ENCODE data around the gene SHD. TPM values are rescaled to one million over a fixed set of nuclear protein-coding genes. Genes with fewer than 3 reads are reported as not detected.
A peak's percentile ranks its signal among the peaks of the same experiment; 100 is the strongest.
"Not testable (repeated sequence)": the region's sequence is repeated elsewhere in the genome, so short reads cannot be mapped to it uniquely, and the experiment has no call there.

The SHD gene
- total RNA-seq, 2 experiments from 2014 or later, result not detected

GRCh38 chr19:4256563-4256962 is 22.5 kb upstream of the SHD start:
- peaks cover 56% of the 10 kb centered on the region for H3K36me3 Mint-ChIP-seq
- H3K9me3 Mint-ChIP-seq, result no peaks in the 10 kb centered on the region
- DNase-seq, result no peak
- no peaks in the 10 kb centered on the region for H3K27me3 Mint-ChIP-seq
- H3K4me3 Mint-ChIP-seq, result no peak overlapping the region
- no peak overlapping the region for H3K27ac Mint-ChIP-seq
- H3K4me1 Mint-ChIP-seq, result no peaks in the 10 kb centered on the region

GRCh38 chr19:4257025-4257424 is 22.0 kb upstream of the SHD start:
- Mint-ChIP-seq H3K9me3 (no peaks in the 10 kb centered on the region), H3K27ac (no peak overlapping the region), H3K27me3 (no peaks in the 10 kb centered on the region), H3K4me1 (no peaks in the 10 kb centered on the region), H3K4me3 (no peak overlapping the region), H3K36me3 (peaks cover 52% of the 10 kb centered on the region)
- no peak for DNase-seq

- DNase-seq, result no peak
- Mint-ChIP-seq H3K27me3 (no peaks in the 10 kb centered on the region), H3K4me1 (no peaks in the 10 kb centered on the region), H3K4me3 (no peak overlapping the region), H3K9me3 (no peaks in the 10 kb centered on the region), H3K27ac (no peak overlapping the region), H3K36me3 (peaks cover 44% of the 10 kb centered on the region)
These were observed 20.9 kb upstream of the SHD start for GRCh38 chr19:4258181-4258580.

- H3K4me1 Mint-ChIP-seq, result peaks cover 13% of the 10 kb centered on the region
- DNase-seq, result no peak
- H3K27ac Mint-ChIP-seq, result no peak overlapping the region
- H3K27me3 Mint-ChIP-seq, result no peaks in the 10 kb centered on the region
- H3K9me3 Mint-ChIP-seq, result no peaks in the 10 kb centered on the region
- H3K36me3 Mint-ChIP-seq, result peaks cover 37% of the 10 kb centered on the region
- no peak overlapping the region for H3K4me3 Mint-ChIP-seq
These were observed 18.4 kb upstream of the SHD start for GRCh38 chr19:4260613-4261191.

GRCh38 chr19:4264812-4265211 is 14.3 kb upstream of the SHD start:
- H3K36me3 Mint-ChIP-seq, result peaks cover 36% of the 10 kb centered on the region
- H3K4me3 Mint-ChIP-seq, result no peak overlapping the region
- H3K27ac Mint-ChIP-seq, result peak overlapping the region; percentile 67
- no peak for DNase-seq
- no peaks in the 10 kb centered on the region for H3K9me3 Mint-ChIP-seq
- H3K27me3 Mint-ChIP-seq, result no peaks in the 10 kb centered on the region
- H3K4me1 Mint-ChIP-seq, result peaks cover 21% of the 10 kb centered on the region

GRCh38 chr19:4266253-4267000 is 12.6 kb upstream of the SHD start:
- Mint-ChIP-seq H3K36me3 (peaks cover 35% of the 10 kb centered on the region), H3K4me3 (no peak overlapping the region), H3K27me3 (no peaks in the 10 kb centered on the region), H3K4me1 (peaks cover 21% of the 10 kb centered on the region), H3K9me3 (no peaks in the 10 kb centered on the region), H3K27ac (no peak overlapping the region)
- no peak for DNase-seq

GRCh38 chr19:4267101-4267900 is 11.8 kb upstream of the SHD start:
- Mint-ChIP-seq H3K27ac (no peak overlapping the region), H3K36me3 (peaks cover 44% of the 10 kb centered on the region), H3K9me3 (no peaks in the 10 kb centered on the region), H3K27me3 (no peaks in the 10 kb centered on the region), H3K4me1 (peaks cover 21% of the 10 kb centered on the region), H3K4me3 (no peak overlapping the region)
- DNase-seq, result peak; percentile 53

GRCh38 chr19:4267901-4268815 is 10.9 kb upstream of the SHD start:
- Mint-ChIP-seq H3K4me1 (peaks cover 21% of the 10 kb centered on the region), H3K4me3 (no peak overlapping the region), H3K9me3 (no peaks in the 10 kb centered on the region), H3K36me3 (peaks cover 43% of the 10 kb centered on the region), H3K27ac (no peak overlapping the region), H3K27me3 (no peaks in the 10 kb centered on the region)
- no peak for DNase-seq

- Mint-ChIP-seq H3K4me3 (no peak overlapping the region), H3K36me3 (peaks cover 35% of the 10 kb centered on the region), H3K9me3 (no peaks in the 10 kb centered on the region), H3K4me1 (peaks cover 19% of the 10 kb centered on the region), H3K27me3 (no peaks in the 10 kb centered on the region), H3K27ac (no peak overlapping the region)
- DNase-seq, result no peak
These were observed 10.1 kb upstream of the SHD start for GRCh38 chr19:4268816-4269430.

GRCh38 chr19:4272894-4273293 is 6.2 kb upstream of the SHD start:
- Mint-ChIP-seq H3K4me1 (no peaks in the 10 kb centered on the region), H3K4me3 (no peak overlapping the region), H3K36me3 (peaks cover 13% of the 10 kb centered on the region), H3K27me3 (no peaks in the 10 kb centered on the region), H3K27ac (no peak overlapping the region), H3K9me3 (no peaks in the 10 kb centered on the region)
- DNase-seq, result no peak

- H3K36me3 Mint-ChIP-seq, H3K4me1 Mint-ChIP-seq, H3K27me3 Mint-ChIP-seq, H3K27ac Mint-ChIP-seq, DNase-seq, H3K9me3 Mint-ChIP-seq, H3K4me3 Mint-ChIP-seq: not testable (repeated sequence)
These were observed 4.8 kb upstream of the SHD start for GRCh38 chr19:4274321-4274686.

GRCh38 chr19:4277191-4277696 is 1.8 kb upstream of the SHD start:
- Mint-ChIP-seq H3K27me3 (peaks cover 31% of the 10 kb centered on the region), H3K9me3 (no peaks in the 10 kb centered on the region), H3K27ac (no peak overlapping the region)

GRCh38 chr19:4278010-4278409 is 1.1 kb upstream of the SHD start:
- Mint-ChIP-seq H3K9me3 (no peaks in the 10 kb centered on the region), H3K27me3 (peaks cover 31% of the 10 kb centered on the region), H3K27ac (no peak overlapping the region), H3K36me3 (no peaks in the 10 kb centered on the region), H3K4me1 (peaks cover 8% of the 10 kb centered on the region), H3K4me3 (no peak overlapping the region)
- no peak for DNase-seq

More at GRCh38 chr19:4277191-4277696, 1.8 kb upstream of the SHD start:
- DNase-seq, result no peak
- Mint-ChIP-seq H3K4me3 (no peak overlapping the region), H3K36me3 (peaks cover under 1% of the 10 kb centered on the region), H3K4me1 (peaks cover 8% of the 10 kb centered on the region)

GRCh38 chr19:4279267-4279529 is 132 bp downstream of the SHD start:
- DNase-seq, result no peak
- H3K4me1 Mint-ChIP-seq, result peaks cover 8% of the 10 kb centered on the region
- no peak overlapping the region for H3K27ac Mint-ChIP-seq
- H3K9me3 Mint-ChIP-seq, result no peaks in the 10 kb centered on the region
- peaks cover 31% of the 10 kb centered on the region for H3K27me3 Mint-ChIP-seq
- H3K36me3 Mint-ChIP-seq, result no peaks in the 10 kb centered on the region
- H3K4me3 Mint-ChIP-seq, result no peak overlapping the region

Data from activated naive CD8-positive, alpha-beta T cell treated with anti-CD3 and anti-CD28 coated beads for 36 hours (primary cell).